Brain microvascular endothelial cell (primary cell): ENCODE data around the gene RARG.

Experiments
- DNase-seq: peaks from one replicate; pipeline ENCODE4 v3.0.0-alpha.2; 2020
- H3K27ac ChIP-seq: fragments of 250-450 bp; sonication (Bioruptor Pico); 2 replicates; pipeline ENCODE4 v1.5.1; 2020; ENCODE audit warnings: mild to moderate bottlenecking, moderate library complexity
- H3K27me3 ChIP-seq: fragments of 250-450 bp; sonication (Bioruptor Pico); replicated peaks from 2 replicates; pipeline ENCODE4 v1.5.1; 2020; ENCODE audit warnings: mild to moderate bottlenecking
- H3K36me3 ChIP-seq: fragments of 250-450 bp; sonication (Bioruptor Pico); replicated peaks from 2 replicates; pipeline ENCODE4 v1.5.1; 2020; ENCODE audit warnings: mild to moderate bottlenecking
- H3K4me3 ChIP-seq: 2 replicates; pipeline ENCODE4 v1.5.1; 2011; ENCODE audit warnings: low read depth, mild to moderate bottlenecking, control low read depth, low read length, moderate library complexity
- CTCF ChIP-seq: IDR thresholded peaks from 2 replicates; pipeline ENCODE4 v1.5.1; 2011; ENCODE audit warnings: low read depth, mild to moderate bottlenecking, moderate library complexity, low read length, control low read depth, inconsistent platforms; ENCODE audit errors: missing control alignments
- in situ Hi-C: cut with HindIII; loops from 2 replicates; pipeline ENCODE4 v1.10.0; 2017; ENCODE audit warnings: low sequenced_read_pairs, low pct_ligation_motif_present

Gene RARG

GRCh38 chr12:53227836-53228235 lies 4.2 kb downstream of the RARG start:
- no peaks in the 10 kb centered on the region for H3K36me3 ChIP-seq
- no peak for TF ChIP-seq CTCF

DNA sequence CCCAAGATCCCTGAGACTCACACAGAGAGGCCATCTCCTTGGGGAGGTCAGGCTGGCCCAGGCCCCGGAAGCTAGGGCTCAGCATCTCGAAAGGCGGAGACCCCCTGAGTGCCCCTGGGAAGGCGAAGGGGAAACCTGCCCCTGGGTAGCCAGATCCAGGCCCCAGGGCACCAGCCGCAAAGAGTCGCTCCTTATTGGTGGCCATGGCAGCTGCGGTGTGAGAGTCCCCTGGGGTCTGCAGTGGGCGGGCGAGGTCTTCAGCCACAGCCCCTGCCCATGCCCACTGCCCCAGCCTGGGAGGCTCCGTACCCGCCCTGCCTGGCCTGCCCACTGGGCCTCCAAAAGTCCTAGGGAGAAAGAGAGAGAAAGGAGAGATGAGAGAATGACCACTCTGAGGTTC lies 4.7 kb downstream of the RARG start:
- no peak overlapping the region for H3K4me3 ChIP-seq
- no peaks in the 10 kb centered on the region for H3K36me3 ChIP-seq
- no peaks in the 10 kb centered on the region for H3K27me3 ChIP-seq
- no peak overlapping the region for H3K27ac ChIP-seq
- DNase-seq = no peak
- no peak for TF ChIP-seq CTCF
- in situ Hi-C loops = no loop called here

More at GRCh38 chr12:53227836-53228235, 4.2 kb downstream of the RARG start:
- H3K27me3 ChIP-seq = no peaks in the 10 kb centered on the region
- in situ Hi-C loops = no loop called here
- H3K27ac ChIP-seq = no peak overlapping the region
- DNase-seq = no peak
- H3K4me3 ChIP-seq = no peak overlapping the region

DNA sequence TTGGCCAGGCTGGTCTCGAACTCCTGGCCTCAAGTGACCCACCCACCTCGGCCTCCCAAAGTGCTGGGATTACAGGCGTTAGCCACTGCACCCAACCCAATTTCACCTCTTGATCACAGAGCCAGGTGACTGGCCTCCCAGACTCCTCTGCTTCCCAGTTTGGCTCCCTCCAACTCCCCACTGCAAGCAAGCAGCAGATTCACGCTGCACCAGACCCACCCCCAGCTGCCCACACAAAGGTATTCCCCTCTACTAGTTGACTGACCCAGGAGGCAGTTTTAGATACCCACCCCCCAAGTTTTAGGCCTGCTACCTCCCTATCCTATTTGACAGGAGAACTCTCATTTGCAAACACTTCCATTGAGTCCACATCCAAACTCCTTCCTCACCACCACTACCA lies 5.2 kb downstream of the RARG start:
- TF ChIP-seq CTCF = no peak
- H3K27ac ChIP-seq = no peak overlapping the region
- in situ Hi-C loops = no loop called here
- H3K27me3 ChIP-seq = no peaks in the 10 kb centered on the region
- no peak for DNase-seq
- H3K36me3 ChIP-seq = no peaks in the 10 kb centered on the region
- no peak overlapping the region for H3K4me3 ChIP-seq

DNA sequence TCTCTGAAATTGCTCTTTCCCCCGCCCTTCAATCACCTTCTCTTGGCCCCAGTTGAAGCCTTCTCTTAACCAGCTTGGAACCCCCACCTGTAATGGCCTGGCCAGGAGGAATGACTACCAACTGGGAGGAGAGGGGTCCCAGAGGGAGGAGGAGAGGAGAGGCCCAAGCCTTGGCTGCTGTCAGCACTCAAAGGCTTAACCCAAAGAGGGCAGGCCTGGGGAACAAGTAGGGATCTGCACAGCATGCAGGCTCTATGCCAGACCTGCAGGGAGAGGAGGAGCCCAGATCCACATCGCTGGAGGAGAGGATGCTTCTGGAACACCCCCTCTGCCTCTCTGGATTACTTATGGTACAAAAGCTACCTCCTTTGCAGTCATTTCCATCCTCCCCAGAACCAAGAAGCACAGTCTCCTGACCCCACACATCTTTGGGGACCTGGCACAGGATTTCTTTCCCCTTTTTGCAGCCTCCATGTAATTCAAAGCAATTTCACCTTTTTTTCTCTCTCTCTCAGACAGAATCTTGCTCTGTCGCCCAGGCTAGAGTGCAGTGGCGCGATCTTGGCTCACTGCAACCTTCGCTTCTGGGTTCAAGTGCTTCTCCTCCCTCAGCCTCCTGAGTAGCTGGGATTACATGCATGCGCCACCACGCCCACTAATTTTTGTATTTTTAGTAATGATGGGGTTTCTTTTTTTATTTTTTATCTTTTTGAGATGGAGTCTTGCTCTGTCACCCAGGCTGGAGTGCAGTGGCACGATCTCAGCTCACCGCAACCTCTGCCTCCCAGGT lies 6.2 kb downstream of the RARG start:
- H3K4me3 ChIP-seq = no peak overlapping the region
- DNase-seq = no peak
- no peaks in the 10 kb centered on the region for H3K36me3 ChIP-seq
- TF ChIP-seq CTCF = no peak
- no peak overlapping the region for H3K27ac ChIP-seq
- H3K27me3 ChIP-seq = no peaks in the 10 kb centered on the region
- in situ Hi-C loops = no loop called here

- no peak for TF ChIP-seq CTCF
- no peak for DNase-seq
- Histone ChIP-seq H3K36me3 (no peaks in the 10 kb centered on the region), H3K27me3 (no peaks in the 10 kb centered on the region), H3K4me3 (no peak overlapping the region), H3K27ac (no peak overlapping the region)
- in situ Hi-C loops = no loop called here
Observed at GRCh38 chr12:53224897-53225634, 6.9 kb downstream of the RARG start.
